HUES48 (cell line): ENCODE measurements around the gene ATP9A.
A peak's percentile ranks its signal among the peaks of the same experiment; 100 is the strongest.
"Not testable (repeated sequence)": the region's sequence is repeated elsewhere in the genome, so short reads cannot be mapped to it uniquely, and the experiment has no call there.

Experiments used
- H3K27ac ChIP-seq: one replicate; pipeline ENCODE4 v1.7.0; 2013; ENCODE audit warnings: low read depth, low read length, inconsistent platforms
- H3K27me3 ChIP-seq: 2 replicates; pipeline ENCODE4 v1.6.1; 2013; ENCODE audit warnings: mild to moderate bottlenecking, low read length; ENCODE audit not compliant: control insufficient read depth, insufficient read depth
- H3K36me3 ChIP-seq: 2 replicates; pipeline ENCODE4 v1.6.1; 2013; ENCODE audit warnings: low read length; ENCODE audit not compliant: control insufficient read depth, insufficient read depth
- H3K4me1 ChIP-seq: 2 replicates; pipeline ENCODE4 v1.6.1; 2013; ENCODE audit warnings: mild to moderate bottlenecking, low read length; ENCODE audit not compliant: control insufficient read depth, insufficient read depth
- H3K4me3 ChIP-seq: 2 replicates; pipeline ENCODE4 v1.5.1; 2013; ENCODE audit warnings: mild to moderate bottlenecking, low read depth, low read length
- H3K9ac ChIP-seq: 2 replicates; pipeline ENCODE4 v1.6.1; 2013; ENCODE audit warnings: mild to moderate bottlenecking, low read depth, low read length, moderate library complexity
- H3K9me3 ChIP-seq: 2 replicates; pipeline ENCODE4 v1.6.1; 2013; ENCODE audit warnings: low read length; ENCODE audit not compliant: control insufficient read depth, insufficient read depth

The ATP9A gene

DNA sequence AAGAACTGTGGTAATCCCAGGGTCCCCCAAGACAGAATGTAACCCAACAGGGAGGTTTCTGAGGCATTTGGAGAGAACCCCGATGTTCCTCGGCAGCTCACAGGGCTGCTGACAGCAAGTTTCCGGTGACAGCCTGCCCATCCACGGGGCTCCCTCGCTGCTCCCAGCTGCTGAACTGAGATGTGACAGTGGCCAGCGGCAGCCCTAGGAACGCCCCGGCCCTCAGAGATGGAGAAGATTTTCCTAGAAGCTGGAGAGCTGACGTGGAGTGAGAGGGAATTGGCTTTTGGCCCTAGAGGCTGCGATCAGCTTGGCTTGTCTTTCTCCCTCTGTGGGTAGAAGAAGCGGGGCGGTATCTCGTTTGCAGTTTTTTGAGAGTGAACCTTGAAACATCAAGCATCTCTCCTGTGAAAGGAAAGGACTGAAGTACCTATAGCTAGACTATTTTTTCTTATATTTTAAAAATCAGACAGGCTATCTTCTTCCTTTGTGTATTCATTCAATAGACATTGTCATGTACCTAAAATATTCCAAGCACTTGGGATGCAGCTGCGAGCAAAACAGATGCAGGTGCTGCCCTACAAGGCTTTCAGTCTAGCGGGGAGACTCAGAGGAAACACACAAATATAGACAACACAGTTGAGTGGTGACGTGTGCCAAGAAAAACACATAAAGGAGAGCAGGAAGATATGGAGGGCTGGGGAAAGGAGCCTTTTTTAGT is 197.3 kb downstream of the ATP9A start:
- H3K9me3 ChIP-seq: no peaks in the 10 kb centered on the region
- H3K4me1 ChIP-seq: no peaks in the 10 kb centered on the region
- H3K36me3 ChIP-seq: no peaks in the 10 kb centered on the region
- no peaks in the 10 kb centered on the region for H3K27me3 ChIP-seq
- no peak overlapping the region for H3K4me3 ChIP-seq
- no peak overlapping the region for H3K9ac ChIP-seq
- no peak overlapping the region for H3K27ac ChIP-seq

GRCh38 chr20:51569815-51570738 is 198.1 kb downstream of the ATP9A start:
- Histone ChIP-seq H3K9me3 (no peaks in the 10 kb centered on the region), H3K27ac (no peak overlapping the region), H3K4me1 (no peaks in the 10 kb centered on the region), H3K36me3 (no peaks in the 10 kb centered on the region), H3K4me3 (no peak overlapping the region), H3K27me3 (peaks cover 4% of the 10 kb centered on the region), H3K9ac (no peak overlapping the region)

GRCh38 chr20:51568533-51568932 is 199.7 kb downstream of the ATP9A start:
- peaks cover 19% of the 10 kb centered on the region for H3K27me3 ChIP-seq
- not testable (repeated sequence) for H3K36me3 ChIP-seq, H3K4me1 ChIP-seq, H3K9ac ChIP-seq, H3K4me3 ChIP-seq, H3K9me3 ChIP-seq, H3K27ac ChIP-seq

DNA sequence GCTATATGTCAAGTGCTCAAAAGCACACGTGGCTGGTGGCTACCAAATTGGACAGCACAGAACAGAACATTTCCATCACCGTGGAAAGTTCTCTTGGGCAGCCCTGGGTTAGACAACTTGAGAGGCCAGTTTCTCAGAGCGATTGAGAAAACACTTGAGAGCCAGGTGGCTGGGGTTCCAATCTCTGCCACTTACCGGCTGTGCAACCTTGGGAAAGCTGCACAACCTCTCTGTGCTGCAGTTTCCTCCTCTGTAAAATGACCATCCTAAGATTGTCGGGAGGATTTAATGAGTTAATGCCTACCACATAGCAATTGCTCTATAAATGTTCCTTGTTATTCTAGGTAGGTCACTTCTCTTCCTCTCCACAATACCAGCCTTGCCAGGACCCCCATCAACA is 200.6 kb downstream of the ATP9A start:
- no peak overlapping the region for H3K27ac ChIP-seq
- no peak overlapping the region for H3K9ac ChIP-seq
- H3K36me3 ChIP-seq: no peaks in the 10 kb centered on the region
- H3K4me1 ChIP-seq: peaks cover 9% of the 10 kb centered on the region
- no peaks in the 10 kb centered on the region for H3K9me3 ChIP-seq
- peaks cover 29% of the 10 kb centered on the region for H3K27me3 ChIP-seq
- H3K4me3 ChIP-seq: no peak overlapping the region

GRCh38 chr20:51566594-51566993 is 201.6 kb downstream of the ATP9A start:
- Histone ChIP-seq H3K4me1 (peaks cover 11% of the 10 kb centered on the region), H3K9ac (no peak overlapping the region), H3K36me3 (no peaks in the 10 kb centered on the region), H3K4me3 (no peak overlapping the region), H3K27ac (no peak overlapping the region), H3K27me3 (peaks cover 39% of the 10 kb centered on the region), H3K9me3 (no peaks in the 10 kb centered on the region)

- no peak overlapping the region for H3K9ac ChIP-seq
Measured at GRCh38 chr20:51565298-51566144, 202.7 kb downstream of the ATP9A start.

GRCh38 chr20:51563486-51564332 is 204.5 kb downstream of the ATP9A start:
- Histone ChIP-seq H3K4me3 (peak overlapping the region; percentile 80; the same call in 1 of the 2 replicates), H3K9me3 (no peaks in the 10 kb centered on the region), H3K27me3 (peaks cover 67% of the 10 kb centered on the region), H3K27ac (no peak overlapping the region), H3K9ac (no peak overlapping the region), H3K4me1 (peaks cover 18% of the 10 kb centered on the region), H3K36me3 (no peaks in the 10 kb centered on the region)

More at GRCh38 chr20:51565298-51566144, 202.7 kb downstream of the ATP9A start:
- no peak overlapping the region for H3K27ac ChIP-seq
- peaks cover 50% of the 10 kb centered on the region for H3K27me3 ChIP-seq
- H3K36me3 ChIP-seq: no peaks in the 10 kb centered on the region
- no peaks in the 10 kb centered on the region for H3K9me3 ChIP-seq
- peaks cover 18% of the 10 kb centered on the region for H3K4me1 ChIP-seq
- no peak overlapping the region for H3K4me3 ChIP-seq

DNA sequence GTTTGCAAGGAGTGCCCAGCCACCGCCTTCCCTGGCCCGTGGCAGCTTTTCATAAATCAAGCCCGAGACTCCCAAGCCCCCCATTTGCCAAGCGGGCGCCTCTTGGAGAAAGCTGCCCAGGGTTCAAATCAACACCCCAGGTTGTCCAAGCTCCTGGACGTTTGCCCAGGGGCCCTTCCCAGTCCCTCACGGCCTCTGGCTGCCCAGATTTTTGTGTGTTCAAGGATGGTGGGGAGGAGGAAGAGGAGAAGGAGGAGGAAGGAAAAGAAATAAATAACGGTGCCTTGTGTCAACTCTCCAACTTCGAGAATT is 205.1 kb downstream of the ATP9A start:
- no peaks in the 10 kb centered on the region for H3K9me3 ChIP-seq
- H3K27me3 ChIP-seq: peaks cover 67% of the 10 kb centered on the region
- no peak overlapping the region for H3K9ac ChIP-seq
- H3K27ac ChIP-seq: no peak overlapping the region
- peaks cover 18% of the 10 kb centered on the region for H3K4me1 ChIP-seq
- no peaks in the 10 kb centered on the region for H3K36me3 ChIP-seq
- peak overlapping the region; percentile 80 for H3K4me3 ChIP-seq

DNA sequence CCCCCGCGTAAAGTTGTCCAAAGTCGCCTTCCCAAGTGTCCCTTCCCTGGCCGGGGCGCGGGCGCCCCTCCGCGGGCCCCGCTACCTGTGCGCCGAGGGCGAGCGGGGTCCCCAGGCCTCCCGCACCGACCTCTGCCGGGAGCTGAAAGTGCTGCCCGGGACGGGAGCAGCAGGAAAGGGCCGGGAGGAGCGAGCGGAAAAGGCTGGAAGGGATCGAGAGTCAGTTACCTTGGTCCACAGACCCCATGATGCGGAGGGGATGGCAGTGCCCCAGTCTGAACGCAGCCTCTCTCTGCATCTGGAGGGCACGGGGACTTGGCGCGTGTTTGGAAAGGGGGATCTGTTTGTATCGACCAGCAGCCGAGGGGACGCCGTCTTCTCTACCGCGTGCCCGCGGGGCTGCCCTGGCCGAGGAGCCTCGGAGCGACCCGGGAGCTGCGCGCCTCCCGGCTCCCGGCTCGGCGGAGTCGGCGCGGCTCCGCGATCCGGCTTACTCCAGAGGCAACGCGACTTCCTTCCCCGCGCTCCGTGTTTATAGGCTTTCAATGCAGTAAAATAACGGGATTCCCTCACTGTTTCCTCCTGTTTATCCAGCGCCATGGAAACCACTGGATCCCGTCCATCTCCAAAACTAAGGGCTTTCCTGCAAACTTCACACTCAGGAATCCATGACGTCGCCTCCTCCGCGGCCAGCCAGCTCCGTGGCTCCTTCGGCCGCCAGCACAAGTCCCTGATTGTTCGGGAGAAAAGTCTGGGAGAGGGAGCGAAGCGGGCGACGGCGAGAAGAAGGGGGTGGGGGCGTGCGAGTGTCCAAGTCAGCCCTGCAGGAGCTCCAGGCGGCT is 205.6 kb downstream of the ATP9A start:
- no peak overlapping the region for H3K27ac ChIP-seq
- peaks cover 18% of the 10 kb centered on the region for H3K4me1 ChIP-seq
- no peaks in the 10 kb centered on the region for H3K9me3 ChIP-seq
- H3K27me3 ChIP-seq: peaks cover 67% of the 10 kb centered on the region
- H3K9ac ChIP-seq: 0 out of 2 replicates have a peak overlapping the region, but pooled peaks have one; percentile 7
- peak overlapping the region; percentile 80 for H3K4me3 ChIP-seq
- no peaks in the 10 kb centered on the region for H3K36me3 ChIP-seq
